Measurements from ENCODE around the gene VDR.

Gene VDR

DNA sequence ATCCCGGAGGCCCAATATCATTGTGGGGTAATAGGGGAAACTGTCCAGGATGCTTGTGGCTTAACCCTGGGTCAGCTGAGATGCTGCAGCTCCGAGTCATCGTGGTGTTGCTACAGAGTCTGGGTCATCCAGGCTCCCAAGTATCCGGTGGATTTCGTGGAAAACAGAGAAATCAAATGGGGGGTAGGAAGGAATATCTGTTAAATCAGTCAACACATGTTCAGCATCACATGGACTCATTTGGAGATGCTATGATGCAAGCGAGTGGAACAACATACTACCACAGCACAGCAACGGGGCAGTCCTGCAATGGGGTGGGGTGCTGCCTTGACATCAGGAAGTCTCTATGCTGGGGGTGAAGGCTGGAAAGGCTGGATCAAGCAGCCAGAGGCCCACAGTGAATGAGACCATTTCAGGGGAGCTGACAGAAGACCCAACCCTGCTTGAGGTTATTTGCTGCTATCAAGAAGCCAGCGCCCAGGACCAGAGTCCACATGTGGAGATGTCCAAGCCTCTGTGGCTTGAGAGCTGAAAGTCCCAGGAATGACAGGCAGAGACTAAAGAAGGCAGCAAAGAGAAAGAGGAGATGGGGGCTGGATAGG is 22.9 kb downstream of the VDR start:
- no peak for DNase-seq (ENCODE audit: low read depth)
- no peak overlapping the region for H3K4me3 ChIP-seq (ENCODE audit: low read depth, low read length)
- TF ChIP-seq, protein P1, sequence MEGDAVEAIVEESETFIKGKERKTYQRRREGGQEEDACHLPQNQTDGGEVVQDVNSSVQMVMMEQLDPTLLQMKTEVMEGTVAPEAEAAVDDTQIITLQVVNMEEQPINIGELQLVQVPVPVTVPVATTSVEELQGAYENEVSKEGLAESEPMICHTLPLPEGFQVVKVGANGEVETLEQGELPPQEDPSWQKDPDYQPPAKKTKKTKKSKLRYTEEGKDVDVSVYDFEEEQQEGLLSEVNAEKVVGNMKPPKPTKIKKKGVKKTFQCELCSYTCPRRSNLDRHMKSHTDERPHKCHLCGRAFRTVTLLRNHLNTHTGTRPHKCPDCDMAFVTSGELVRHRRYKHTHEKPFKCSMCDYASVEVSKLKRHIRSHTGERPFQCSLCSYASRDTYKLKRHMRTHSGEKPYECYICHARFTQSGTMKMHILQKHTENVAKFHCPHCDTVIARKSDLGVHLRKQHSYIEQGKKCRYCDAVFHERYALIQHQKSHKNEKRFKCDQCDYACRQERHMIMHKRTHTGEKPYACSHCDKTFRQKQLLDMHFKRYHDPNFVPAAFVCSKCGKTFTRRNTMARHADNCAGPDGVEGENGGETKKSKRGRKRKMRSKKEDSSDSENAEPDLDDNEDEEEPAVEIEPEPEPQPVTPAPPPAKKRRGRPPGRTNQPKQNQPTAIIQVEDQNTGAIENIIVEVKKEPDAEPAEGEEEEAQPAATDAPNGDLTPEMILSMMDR (IDR thresholded peaks at IDR 0.05; ENCODE audit: low read depth, low read length, missing control alignments) = no peak

DNA sequence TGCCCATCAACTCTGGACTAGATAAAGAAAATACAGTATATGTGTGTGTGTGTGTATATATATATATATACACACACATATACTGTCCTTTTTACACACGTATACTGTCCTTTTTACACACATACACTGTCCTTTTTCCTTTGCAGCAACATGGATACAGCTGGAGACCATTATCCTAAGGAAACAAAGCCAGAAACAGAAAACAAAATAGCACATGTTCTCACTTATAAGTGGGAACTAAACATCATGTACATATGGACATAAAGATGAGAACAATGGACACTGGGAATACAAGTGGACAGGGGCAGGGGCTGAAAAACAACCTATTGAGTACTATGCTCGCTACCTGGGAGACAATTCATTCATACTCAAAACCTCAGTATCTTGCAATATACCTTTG is 23.7 kb downstream of the VDR start:
- no peak for DNase-seq (ENCODE audit: low read depth)
- no peak overlapping the region for H3K4me3 ChIP-seq (ENCODE audit: low read depth, low read length)
- TF ChIP-seq, protein P1 (IDR thresholded peaks at IDR 0.05; ENCODE audit: low read depth, low read length, missing control alignments) = no peak

DNA sequence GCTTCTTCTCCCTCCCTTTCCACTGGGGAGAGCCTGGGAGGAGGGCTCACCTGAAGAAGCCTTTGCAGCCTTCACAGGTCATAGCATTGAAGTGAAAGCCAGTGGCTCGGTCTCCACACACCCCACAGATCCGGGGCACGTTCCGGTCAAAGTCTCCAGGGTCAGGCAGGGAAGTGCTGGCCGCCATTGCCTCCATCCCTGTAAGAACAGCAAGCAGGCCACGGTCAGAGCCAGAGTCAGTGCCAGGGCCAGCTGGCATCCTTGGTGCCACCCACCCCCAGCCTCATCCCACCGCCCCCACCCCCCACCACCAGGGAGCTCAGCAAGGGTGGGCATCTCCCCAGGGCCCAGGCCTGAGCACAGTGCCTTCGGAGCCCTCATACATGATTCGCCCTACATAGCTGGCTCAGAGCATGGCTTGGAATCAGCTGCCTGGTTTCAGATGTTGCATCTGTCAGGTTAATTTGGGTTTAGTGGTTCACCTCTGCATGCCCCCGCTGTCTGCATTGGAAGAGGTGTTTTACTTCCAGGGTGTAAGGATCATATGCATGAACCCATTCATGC is 25.8 kb downstream of the VDR start:
- TF ChIP-seq, protein P1 (IDR thresholded peaks at IDR 0.05; ENCODE audit: low read depth, low read length, missing control alignments) = no peak
- no peak overlapping the region for H3K4me3 ChIP-seq (ENCODE audit: low read depth, low read length)
- no peak for DNase-seq (ENCODE audit: low read depth)

DNA sequence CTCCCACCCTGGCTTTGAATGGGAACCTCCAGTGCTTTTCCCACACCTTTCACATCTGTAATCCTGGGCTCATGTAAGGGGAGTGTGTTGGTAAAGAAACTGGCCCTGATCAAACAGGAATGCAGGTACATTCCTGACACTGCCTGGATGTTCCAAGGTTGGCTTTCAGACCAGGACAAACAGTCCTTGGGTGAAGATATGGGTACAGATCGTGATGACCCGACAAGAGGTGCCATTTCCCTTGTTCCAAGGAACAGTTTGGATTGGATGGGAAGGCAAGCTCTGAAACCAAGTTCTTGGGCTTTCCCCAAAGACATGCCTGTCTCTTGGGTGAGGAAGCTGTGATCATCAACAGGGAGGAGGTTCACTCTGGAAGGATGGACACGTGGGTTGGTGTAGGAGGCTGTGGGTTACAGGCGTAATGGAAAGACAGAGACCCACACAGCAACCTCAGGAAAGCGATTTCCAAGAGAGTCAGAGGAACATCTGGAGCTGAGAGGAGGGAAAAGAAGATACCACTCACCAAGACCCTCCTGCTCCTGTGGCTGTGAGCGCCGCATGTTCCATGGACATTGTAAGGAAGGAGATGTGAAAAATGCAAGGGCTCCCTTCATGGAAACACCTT is 26.4 kb downstream of the VDR start:
- no peak overlapping the region for H3K4me3 ChIP-seq (ENCODE audit: low read depth, low read length)
- TF ChIP-seq, protein P1 (IDR thresholded peaks at IDR 0.05; ENCODE audit: low read depth, low read length, missing control alignments) = no peak
- DNase-seq (ENCODE audit: low read depth) = no peak

DNA sequence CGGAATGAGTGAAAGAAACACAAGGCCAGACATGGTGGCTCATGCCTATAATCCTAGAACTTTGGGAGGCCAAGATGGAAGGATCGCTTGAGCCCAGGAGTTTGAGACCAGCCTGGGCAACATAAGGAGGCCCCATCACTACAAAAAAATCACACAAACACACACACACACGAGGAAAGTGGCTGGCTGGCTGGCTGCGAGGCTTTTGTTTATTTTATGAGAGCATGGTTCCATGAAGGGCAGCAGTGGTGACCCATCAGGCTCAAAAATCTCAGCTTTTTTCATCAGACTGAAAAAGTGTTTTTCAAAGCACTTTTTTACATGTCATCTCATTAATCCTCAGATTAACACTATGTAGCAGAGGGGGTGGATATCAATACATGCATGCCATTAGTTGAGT is 27.7 kb downstream of the VDR start:
- H3K4me3 ChIP-seq (ENCODE audit: low read depth, low read length) = no peak overlapping the region
- DNase-seq (ENCODE audit: low read depth) = no peak
- TF ChIP-seq, protein P1 (IDR thresholded peaks at IDR 0.05; ENCODE audit: low read depth, low read length, missing control alignments) = no peak

DNA sequence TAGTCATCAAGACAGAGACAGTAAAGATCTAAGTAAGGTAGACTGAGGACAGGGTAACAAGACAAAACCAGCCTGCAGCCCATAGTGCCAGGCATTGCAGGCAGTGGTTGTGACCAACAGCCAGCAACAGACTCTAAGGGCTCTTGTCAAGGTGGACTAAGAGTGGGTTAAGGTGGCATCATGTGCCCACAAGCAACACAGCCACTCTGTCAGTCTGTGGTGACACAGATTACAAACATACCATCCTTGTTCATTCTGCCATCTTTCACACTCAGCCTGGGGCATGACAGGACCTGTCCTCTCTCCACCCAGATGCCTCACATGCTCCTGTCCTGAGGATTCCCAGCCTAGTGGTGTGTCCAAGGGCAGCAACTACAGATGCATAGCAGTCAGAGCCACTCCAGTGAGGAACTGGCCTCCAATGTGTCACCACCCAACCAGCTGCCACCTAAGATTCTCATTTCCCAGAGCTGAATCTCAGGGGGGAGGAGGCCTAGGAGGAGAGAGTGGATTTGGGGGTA is 28.3 kb downstream of the VDR start:
- no peak for DNase-seq (ENCODE audit: low read depth)
- H3K4me3 ChIP-seq (ENCODE audit: low read depth, low read length) = no peak overlapping the region

More for the DNA sequence above, 28.3 kb downstream of the VDR start:
- TF ChIP-seq, protein P1 (IDR thresholded peaks at IDR 0.05; ENCODE audit: low read depth, low read length, missing control alignments) = no peak
